A549 (cell line): ENCODE data around the gene CACNB1. TPM values are rescaled to one million over a fixed set of nuclear protein-coding genes. Genes with fewer than 3 reads are reported as not detected.
A peak's percentile ranks its signal among the peaks of the same experiment; 100 is the strongest.

Experiments
- ATAC-seq, 2 experiments: fragments of 200-7000 bp in 1 of 2; fragments of >200 bp in 1 of 2; cut with Nextera tagmentation in 1 of 2; cut with Tn5 transposase in 1 of 2; 3 replicates each; pipeline versions ENCODE4 v1.8.0 to v1.9.1; 2018 to 2020; ENCODE audit warnings: mild to moderate bottlenecking in 1 of 2, moderate library complexity in 1 of 2
- CTCF ChIA-PET: fragments of 300-600 bp; sonication (Branson Sonifier 250); formaldehyde crosslinking; extraction: SDS; loops from one replicate; lab custom pipeline; 2021; ENCODE audit warnings: antibody characterized with exemption, inconsistent platforms; lab: Yijun Ruan, JAX
- POLR2A ChIA-PET: fragments of 350-600 bp; formaldehyde crosslinking; extraction: SDS; loops from one replicate; lab custom pipeline; 2021; ENCODE audit warnings: antibody characterized with exemption, inconsistent platforms; lab: Yijun Ruan, JAX
- DNase-seq, 2 experiments: peaks; one replicate each; pipeline versions ENCODE4 v3.0.0 to v3.0.0-alpha.2; 2011 to 2016; ENCODE audit warnings: low read depth in 1 of 2, low spot score in 1 of 2
- FAIRE-seq: peaks from 2 replicates; lab custom pipeline; 2011; peaks lifted over from hg19 to GRCh38; lab: Jason Lieb, UNC
- H3K27ac ChIP-seq, 2 experiments: fragments of >200 bp; sonication (Bioruptor Twin); formaldehyde crosslinking; 3 replicates each; pipeline ENCODE4 v1.5.1; 2016 to 2017
- H3K4me1 ChIP-seq: fragments of >200 bp; sonication (Bioruptor Twin); formaldehyde crosslinking; 3 replicates; pipeline ENCODE4 v1.6.1; 2016
- H3K4me2 ChIP-seq: fragments of >200 bp; sonication (Bioruptor Twin); formaldehyde crosslinking; 3 replicates; pipeline ENCODE4 v1.6.1; 2016
- H3K4me3 ChIP-seq: fragments of >200 bp; sonication (Bioruptor Twin); formaldehyde crosslinking; 3 replicates; pipeline ENCODE4 v1.5.1; 2016
- H3K9me3 ChIP-seq: fragments of >200 bp; sonication (Bioruptor Twin); formaldehyde crosslinking; 3 replicates; pipeline ENCODE4 v1.6.1; 2016
- CBX8 ChIP-seq: fragments of 200-600 bp; sonication (generic); IDR thresholded peaks from 2 replicates; pipeline ENCODE4 v1.6.1; 2016
- CEBPB ChIP-seq, 2 experiments: fragments of >200 bp in 1 of 2; sonication (Bioruptor Twin) in 1 of 2; formaldehyde crosslinking in 1 of 2; IDR thresholded peaks; 2 replicates each; pipeline ENCODE4 v1.6.1; 2012 to 2016
- CHD2 ChIP-seq: fragments of 150-350 bp; IDR thresholded peaks from 2 replicates; pipeline ENCODE4 v1.6.1; 2014; ENCODE audit warnings: low read length; ENCODE audit not compliant: partially characterized antibody
- CHD4 ChIP-seq: fragments of 200-600 bp; sonication (generic); IDR thresholded peaks from 2 replicates; pipeline ENCODE4 v1.6.1; 2016; ENCODE audit warnings: antibody characterized with exemption, mild to moderate bottlenecking, borderline replicate concordance
- EP300 ChIP-seq, 2 experiments: fragments of >200 bp; sonication (Bioruptor Twin); formaldehyde crosslinking; IDR thresholded peaks; 2 replicates in 1 of 2; 3 replicates in 1 of 2; pipeline ENCODE4 v1.6.1; 2016 to 2017
- ESRRA ChIP-seq: fragments of 150-350 bp; IDR thresholded peaks from 2 replicates; pipeline ENCODE4 v1.6.1; 2014; ENCODE audit warnings: mild to moderate bottlenecking, low read length, borderline replicate concordance
- FOSL2 ChIP-seq, 2 experiments: fragments of 450-650 bp in 1 of 2; fragments of >200 bp in 1 of 2; sonication (Bioruptor Twin) in 1 of 2; formaldehyde crosslinking; IDR thresholded peaks; 2 replicates each; pipeline versions ENCODE4 v1.5.0 to v1.6.1; 2016 to 2020; ENCODE audit warnings: mild to moderate bottlenecking in 1 of 2, moderate library complexity in 1 of 2
- FOXS1 ChIP-seq: fragments of 250-450 bp; sonication (Bioruptor Pico); IDR thresholded peaks from 2 replicates; pipeline ENCODE4 v1.5.0; 2020; ENCODE audit warnings: mild to moderate bottlenecking, moderate library complexity
- HOXB5 ChIP-seq: fragments of 250-450 bp; sonication (Bioruptor Pico); IDR thresholded peaks from 2 replicates; pipeline ENCODE4 v1.5.0; 2020; ENCODE audit warnings: mild to moderate bottlenecking, moderate library complexity
- JUN ChIP-seq, 2 experiments: fragments of >200 bp; sonication (Bioruptor Twin); formaldehyde crosslinking; IDR thresholded peaks; 2 replicates in 1 of 2; 3 replicates in 1 of 2; pipeline ENCODE4 v1.6.1; 2016 to 2017
- JUNB ChIP-seq: fragments of >200 bp; sonication (Bioruptor Twin); formaldehyde crosslinking; IDR thresholded peaks from 2 replicates; pipeline ENCODE4 v1.6.1; 2016
- KDM5A ChIP-seq: fragments of 200-600 bp; sonication (generic); IDR thresholded peaks from 2 replicates; pipeline ENCODE4 v1.6.1; 2016; ENCODE audit warnings: antibody characterized with exemption, mild to moderate bottlenecking
- MAFK ChIP-seq: fragments of 450-650 bp; IDR thresholded peaks from 2 replicates; pipeline ENCODE4 v1.6.1; 2014; ENCODE audit not compliant: partially characterized antibody
- NFE2L2 ChIP-seq: fragments of 150-350 bp; conservative IDR thresholded peaks from 2 replicates; pipeline ENCODE4 v1.6.1; 2014; ENCODE audit warnings: low read length
- NPAS2 ChIP-seq: fragments of 250-450 bp; sonication (Bioruptor Pico); IDR thresholded peaks from 2 replicates; pipeline ENCODE4 v1.8.0; 2022; ENCODE audit warnings: mild to moderate bottlenecking, moderate library complexity, borderline replicate concordance
- NR3C1 ChIP-seq: fragments of >200 bp; sonication (Bioruptor Twin); formaldehyde crosslinking; IDR thresholded peaks from 3 replicates; pipeline ENCODE4 v1.6.1; 2017
- POLR2A ChIP-seq: IDR thresholded peaks from 2 replicates; pipeline ENCODE4 v1.6.1; 2012; ENCODE audit warnings: mild to moderate bottlenecking, low read length
- POLR2AphosphoS2 ChIP-seq: conservative IDR thresholded peaks from 2 replicates; pipeline ENCODE4 v1.6.1; 2012; ENCODE audit warnings: low read length, improper control_type of control experiment, inconsistent platforms
- RFX5 ChIP-seq: fragments of 450-650 bp; IDR thresholded peaks from 2 replicates; pipeline ENCODE4 v1.7.1; 2014; ENCODE audit warnings: antibody characterized with exemption, mild to moderate bottlenecking, moderate library complexity
- SMC3 ChIP-seq: fragments of >200 bp; sonication (Bioruptor Twin); formaldehyde crosslinking; IDR thresholded peaks from 3 replicates; pipeline ENCODE4 v1.6.1; 2018; ENCODE audit warnings: inconsistent platforms
- SREBF2 ChIP-seq: fragments of 450-650 bp; IDR thresholded peaks from 2 replicates; pipeline ENCODE4 v1.6.1; 2014; ENCODE audit warnings: mild to moderate bottlenecking, moderate library complexity
- TP53 ChIP-seq: fragments of 250-450 bp; sonication (Bioruptor Pico); IDR thresholded peaks from 2 replicates; pipeline ENCODE4 v1.5.0; 2021; ENCODE audit warnings: mild to moderate bottlenecking, moderate library complexity
- ZFP36 ChIP-seq: fragments of 450-650 bp; IDR thresholded peaks from 2 replicates; pipeline ENCODE4 v1.6.1; 2014; ENCODE audit warnings: borderline replicate concordance; ENCODE audit not compliant: partially characterized antibody
- ZNF302 ChIP-seq: fragments of 250-450 bp; sonication (Bioruptor Pico); IDR thresholded peaks from 2 replicates; pipeline ENCODE4 v1.9.0; 2021; ENCODE audit warnings: inconsistent platforms, mild to moderate bottlenecking, moderate library complexity
- WGBS: methylation state at CpG from one replicate; pipeline ENCODE4 v1.1.6; 2017; ENCODE audit errors: missing lambda C conversion rate; 5-methylcytosine and 5-hydroxymethylcytosine counted together
- polyA plus RNA-seq, 4 experiments: library from polyadenylated mRNA; depleted of rRNA in 3 of 4; stranded (reverse); fragments of >200 nt; fragmentation: RNase III in 1 of 4; extraction: RNeasy Plus Mini Kit Qiagen cat#74134 plus additional on column Dnase treatment in 1 of 4; gene quantifications; 2 replicates in 3 of 4; 3 replicates in 1 of 4; pipeline ENCODE4 v1.2.3, GENCODE V29; 2011 to 2017
- TF ChIP-seq, protein P1 (sequence below): fragments of >200 bp; sonication (Bioruptor Twin); formaldehyde crosslinking; IDR thresholded peaks from 2 replicates; pipeline ENCODE4 v1.6.1; 2016
- TF ChIP-seq, protein P2 (sequence below): fragments of 250-450 bp; sonication (Bioruptor Pico); IDR thresholded peaks from 2 replicates; pipeline ENCODE4 v1.5.0; 2020; ENCODE audit warnings: low read depth, mild to moderate bottlenecking, moderate library complexity
- TF ChIP-seq, protein P3 (sequence below): IDR thresholded peaks from 2 replicates; pipeline ENCODE4 v1.6.1; 2012; ENCODE audit warnings: low read depth, borderline replicate concordance

Gene CACNB1
- polyA plus RNA-seq, 2 of the 4 experiments (the other 2 are of a cell fraction) = 3.6 to 3.9 TPM

DNA sequence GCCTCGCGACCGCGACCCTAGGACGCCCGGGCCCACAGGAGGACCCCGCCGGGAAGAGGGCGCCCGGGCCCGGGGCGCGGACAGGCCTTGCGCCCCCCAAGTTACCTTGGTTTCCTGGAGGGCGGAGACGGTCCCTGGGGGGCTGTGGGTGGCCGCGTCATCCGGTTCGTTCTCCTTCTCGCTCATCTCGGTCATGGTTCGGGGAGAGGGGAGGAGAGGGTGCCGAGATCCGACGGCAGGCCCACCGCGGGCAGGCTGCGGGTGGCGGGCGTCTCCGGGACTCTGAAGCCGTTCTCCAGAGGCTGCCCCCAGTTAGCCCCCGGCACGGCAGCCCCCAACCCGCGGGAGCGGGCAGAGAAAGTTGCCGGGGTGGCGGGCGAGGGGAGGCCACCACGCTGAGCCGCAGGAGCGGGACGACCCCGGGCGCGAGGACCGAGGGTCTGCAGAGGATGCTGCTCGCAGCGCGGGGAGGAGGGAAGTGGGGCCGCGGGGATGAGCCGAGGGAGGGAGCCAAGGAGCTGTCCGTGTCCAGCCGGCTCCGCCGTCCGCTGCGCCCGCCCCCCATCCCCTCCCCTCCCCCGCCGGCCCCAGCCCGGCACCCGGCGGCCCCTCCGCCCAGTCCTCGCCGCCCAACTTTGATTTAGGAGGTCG is 28.0 kb upstream of the CACNB1 start, which contains the start of gene STAC2:
STAC2 (minus strand) TSS at position 638 of the 651 bp plus-strand sequence; CDS start at position 195, 443 bp downstream.
- DNase-seq = no peak
- peak within 1 kb of the TSS; percentile 94 for H3K4me2 ChIP-seq
- peaks cover 28% of the 10 kb centered on the region for H3K4me1 ChIP-seq
- no peak for FAIRE-seq
- WGBS = 38% methylated on average over 41 of the region's 71 CpGs
- ChIA-PET POLR2A (interaction anchor here (1.4 kb wide), 1 partner anchor 26 kb away, joined by 10 read pairs; the partner anchor contains the start of gene RPL19), CTCF (interaction anchor here (1.2 to 3.5 kb wide), 4 partner anchors 10 to 19 kb away, joined by 3 to 27 read pairs (median 8); no protein-coding TSS in a partner anchor)
- H3K27ac ChIP-seq = peak within 1 kb of the TSS; percentile 40 to 71; a peak in 5 of 6 replicates
- peak; percentile 48 to 62; a peak in 5 of 6 replicates for ATAC-seq
- peak within 1 kb of the TSS; percentile 46 for H3K4me3 ChIP-seq
- no peaks in the 10 kb centered on the region for H3K9me3 ChIP-seq
- TF ChIP-seq HOXB5 = no peak
- no peak for TF ChIP-seq TP53 (CRISPR knock-in tag)
- no peak for TF ChIP-seq NR3C1
- TF ChIP-seq CEBPB (IDR thresholded peaks at IDR 0.05) = no peak
- TF ChIP-seq NFE2L2 = no peak
- no peak for TF ChIP-seq CHD2
- no peak for TF ChIP-seq SMC3
- TF ChIP-seq ZNF302 (CRISPR knock-in tag) = no peak
- no peak for TF ChIP-seq MAFK
- no peak for TF ChIP-seq JUN (IDR thresholded peaks at IDR 0.05)
- TF ChIP-seq, protein P1, sequence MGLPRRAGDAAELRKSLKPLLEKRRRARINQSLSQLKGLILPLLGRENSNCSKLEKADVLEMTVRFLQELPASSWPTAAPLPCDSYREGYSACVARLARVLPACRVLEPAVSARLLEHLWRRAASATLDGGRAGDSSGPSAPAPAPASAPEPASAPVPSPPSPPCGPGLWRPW = no peak
- TF ChIP-seq CHD4 = no peak

DNA sequence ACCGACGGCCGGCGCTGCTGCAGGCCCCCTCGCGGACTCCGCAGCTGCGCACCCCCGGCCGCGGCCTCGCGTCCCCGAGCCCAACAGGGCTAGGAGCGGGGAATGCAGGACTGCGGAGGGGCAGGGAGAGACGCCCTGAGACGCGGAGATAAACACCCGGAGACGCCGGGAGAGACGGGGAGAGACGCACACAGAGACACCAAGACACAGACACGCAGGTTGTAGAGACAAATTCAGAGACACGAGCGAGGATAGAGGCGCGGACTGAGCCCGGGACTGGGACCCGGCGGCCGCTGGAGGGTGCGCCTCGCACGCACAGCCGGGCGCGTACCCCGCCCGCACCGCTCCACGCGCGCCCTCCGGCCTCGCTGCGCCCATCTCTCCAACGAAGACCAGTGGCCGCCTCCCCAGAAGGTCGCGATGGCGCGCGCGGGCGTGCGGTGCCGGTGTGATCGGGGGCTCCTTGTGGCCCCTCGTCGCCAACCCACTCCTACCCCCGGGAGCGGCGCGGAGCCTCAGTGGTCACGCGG is 27.4 kb upstream of the CACNB1 start:
- H3K9me3 ChIP-seq = no peaks in the 10 kb centered on the region
- WGBS = 80% methylated on average over 68 of the region's 68 CpGs
- DNase-seq (no peak), ATAC-seq (no peak), FAIRE-seq (no peak)
- no peak overlapping the region for H3K27ac ChIP-seq
- no peak overlapping the region for H3K4me3 ChIP-seq
- POLR2A ChIA-PET = no interaction called here
- CTCF ChIA-PET = no interaction called here
- no peak overlapping the region; the same call in 1 of the 3 replicates for H3K4me2 ChIP-seq
- TF ChIP-seq, protein P2, sequence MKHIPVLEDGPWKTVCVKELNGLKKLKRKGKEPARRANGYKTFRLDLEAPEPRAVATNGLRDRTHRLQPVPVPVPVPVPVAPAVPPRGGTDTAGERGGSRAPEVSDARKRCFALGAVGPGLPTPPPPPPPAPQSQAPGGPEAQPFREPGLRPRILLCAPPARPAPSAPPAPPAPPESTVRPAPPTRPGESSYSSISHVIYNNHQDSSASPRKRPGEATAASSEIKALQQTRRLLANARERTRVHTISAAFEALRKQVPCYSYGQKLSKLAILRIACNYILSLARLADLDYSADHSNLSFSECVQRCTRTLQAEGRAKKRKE (CRISPR knock-in tag) = no peak
- TF ChIP-seq FOXS1 (CRISPR knock-in tag) = no peak
- TF ChIP-seq NFE2L2 = no peak
- no peak for TF ChIP-seq EP300 (IDR thresholded peaks at IDR 0.05)
- no peak for TF ChIP-seq KDM5A
- no peak for TF ChIP-seq NPAS2 (CRISPR knock-in tag)
- no peak for TF ChIP-seq FOSL2 (IDR thresholded peaks at IDR 0.05)
- TF ChIP-seq FOSL2 (CRISPR knock-in tag; IDR thresholded peaks at IDR 0.05) = no peak
- TF ChIP-seq SMC3 = no peak
- TF ChIP-seq CBX8 = no peak
- TF ChIP-seq JUNB = no peak
- no peak for TF ChIP-seq POLR2AphosphoS2
- no peak for TF ChIP-seq ESRRA
- no peak for TF ChIP-seq CHD2
- TF ChIP-seq RFX5 = no peak
- TF ChIP-seq, protein P3, sequence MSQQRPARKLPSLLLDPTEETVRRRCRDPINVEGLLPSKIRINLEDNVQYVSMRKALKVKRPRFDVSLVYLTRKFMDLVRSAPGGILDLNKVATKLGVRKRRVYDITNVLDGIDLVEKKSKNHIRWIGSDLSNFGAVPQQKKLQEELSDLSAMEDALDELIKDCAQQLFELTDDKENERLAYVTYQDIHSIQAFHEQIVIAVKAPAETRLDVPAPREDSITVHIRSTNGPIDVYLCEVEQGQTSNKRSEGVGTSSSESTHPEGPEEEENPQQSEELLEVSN = no peak
- no peak for TF ChIP-seq ZFP36
- no peak for TF ChIP-seq POLR2A
- TF ChIP-seq SREBF2 = no peak
- TF ChIP-seq MAFK = no peak
- no peak for TF ChIP-seq CHD4
- TF ChIP-seq, all 56 proteins: peak for 0
- peaks cover 28% of the 10 kb centered on the region for H3K4me1 ChIP-seq
